Activated gamma-delta T cell treated with anti-CD3 and anti-CD28 coated beads, Interleukin-2, amount 50 U/mL, for 16 hours (primary cell): ENCODE results near the gene ZNF724.
"Not testable (repeated sequence)": the region's sequence is repeated elsewhere in the genome, so short reads cannot be mapped to it uniquely, and the experiment has no call there.

ENCODE experiments used
- DNase-seq: peaks from one replicate; pipeline ENCODE4 v3.0.0-alpha.2; 2020; ENCODE audit warnings: low read depth

The ZNF724 gene

GRCh38 chr19:23249911-23250649 is at the start of gene ZNF724:
Gene ZNF724, minus strand, starts transcription at chr19:23250394. Its CDS starts 152 bp downstream, at chr19:23250242.
- peak; percentile 82 for DNase-seq

GRCh38 chr19:23294141-23294540 is 43.9 kb upstream of the ZNF724 start:
- no peak for DNase-seq

GRCh38 chr19:23289966-23290365 is 39.8 kb upstream of the ZNF724 start:
- not testable (repeated sequence) for DNase-seq

GRCh38 chr19:23287620-23288019 is 37.4 kb upstream of the ZNF724 start:
- DNase-seq = no peak

- no peak for DNase-seq
Measured at GRCh38 chr19:23286477-23286876, 36.3 kb upstream of the ZNF724 start.

GRCh38 chr19:23285948-23286347 is 35.8 kb upstream of the ZNF724 start:
- no peak for DNase-seq

GRCh38 chr19:23285326-23285725 is 35.1 kb upstream of the ZNF724 start:
- not testable (repeated sequence) for DNase-seq

GRCh38 chr19:23283925-23284324 is 33.7 kb upstream of the ZNF724 start:
- DNase-seq = peak; percentile 43

- no peak for DNase-seq
Measured at GRCh38 chr19:23281663-23282276, 31.6 kb upstream of the ZNF724 start.

- DNase-seq = not testable (repeated sequence)
Measured at GRCh38 chr19:23278118-23278517, 27.9 kb upstream of the ZNF724 start.

GRCh38 chr19:23273590-23274412 is 23.6 kb upstream of the ZNF724 start:
- DNase-seq = peak; percentile 86

- DNase-seq = no peak
Measured at GRCh38 chr19:23273022-23273589, 22.9 kb upstream of the ZNF724 start.

GRCh38 chr19:23263870-23264590 is 13.8 kb upstream of the ZNF724 start:
- no peak for DNase-seq

- DNase-seq = no peak
Measured at GRCh38 chr19:23263396-23263795, 13.2 kb upstream of the ZNF724 start.

- DNase-seq = no peak
Measured at GRCh38 chr19:23262920-23263319, 12.7 kb upstream of the ZNF724 start.

GRCh38 chr19:23261496-23262020 is 11.4 kb upstream of the ZNF724 start:
- DNase-seq = no peak

- DNase-seq = no peak
Measured at GRCh38 chr19:23260956-23261355, 10.8 kb upstream of the ZNF724 start.

GRCh38 chr19:23259961-23260360 is 9.8 kb upstream of the ZNF724 start:
- DNase-seq = no peak

GRCh38 chr19:23255700-23256099 is 5.5 kb upstream of the ZNF724 start:
- DNase-seq = no peak

GRCh38 chr19:23254141-23254910 is 4.1 kb upstream of the ZNF724 start:
- DNase-seq = no peak

GRCh38 chr19:23253256-23253655 is 3.1 kb upstream of the ZNF724 start:
- not testable (repeated sequence) for DNase-seq
